GM12874 (cell line): ENCODE data around the gene FBXO2.

Experiments
- CTCF ChIP-seq: IDR thresholded peaks from 2 replicates; pipeline ENCODE4 v1.5.1; 2011; ENCODE audit warnings: low read depth, mild to moderate bottlenecking, control low read depth, low read length, moderate library complexity; ENCODE audit not compliant: insufficient read depth

FBXO2 gene

GRCh38 chr1:11658542-11658941 lies 4.3 kb upstream of the FBXO2 start:
- TF ChIP-seq CTCF: no peak

- no peak for TF ChIP-seq CTCF
Observed at GRCh38 chr1:11657654-11658053, 3.4 kb upstream of the FBXO2 start.

- no peak for TF ChIP-seq CTCF
Observed at GRCh38 chr1:11654939-11655808, 945 bp upstream of the FBXO2 start.

- no peak for TF ChIP-seq CTCF
Observed at GRCh38 chr1:11653861-11654136, 430 bp downstream of the FBXO2 start.

- TF ChIP-seq CTCF: no peak
Observed at GRCh38 chr1:11653101-11653860, 948 bp downstream of the FBXO2 start.

- TF ChIP-seq CTCF: no peak
Observed at GRCh38 chr1:11652203-11652780, 1.9 kb downstream of the FBXO2 start.

GRCh38 chr1:11651017-11651416 lies 3.2 kb downstream of the FBXO2 start:
- no peak for TF ChIP-seq CTCF
